GM19193 (cell line): ENCODE measurements around the gene DCUN1D2.

ENCODE experiments used
- POLR2A ChIP-seq: IDR thresholded peaks from 4 replicates; pipeline ENCODE4 v1.6.1; 2011; ENCODE audit not compliant: insufficient read depth, insufficient read length; ENCODE audit errors: extremely low read depth

The DCUN1D2 gene

DNA sequence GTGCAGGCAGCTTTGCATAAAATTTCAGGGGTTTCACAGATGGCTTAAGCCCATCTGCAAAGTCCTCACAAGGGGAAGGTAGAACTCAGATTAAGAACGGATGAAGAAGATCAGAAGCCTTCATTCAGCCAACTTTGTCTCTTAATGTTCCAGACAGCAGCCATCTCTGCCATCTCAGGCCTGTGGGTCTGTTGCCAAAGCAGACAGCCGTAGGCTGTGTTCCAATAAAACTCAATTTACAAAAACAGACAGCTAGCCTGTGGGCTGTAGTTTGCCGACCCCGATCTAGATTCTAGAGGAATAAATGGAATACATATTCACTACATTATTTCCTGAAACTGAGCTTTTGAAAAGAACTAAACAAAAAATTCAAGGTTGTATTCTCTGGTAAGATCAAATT, 3.8 kb downstream of the DCUN1D2 start:
- no peak for TF ChIP-seq POLR2A

GRCh38 chr13:113485545-113485944, 5.0 kb downstream of the DCUN1D2 start:
- TF ChIP-seq POLR2A: no peak

DNA sequence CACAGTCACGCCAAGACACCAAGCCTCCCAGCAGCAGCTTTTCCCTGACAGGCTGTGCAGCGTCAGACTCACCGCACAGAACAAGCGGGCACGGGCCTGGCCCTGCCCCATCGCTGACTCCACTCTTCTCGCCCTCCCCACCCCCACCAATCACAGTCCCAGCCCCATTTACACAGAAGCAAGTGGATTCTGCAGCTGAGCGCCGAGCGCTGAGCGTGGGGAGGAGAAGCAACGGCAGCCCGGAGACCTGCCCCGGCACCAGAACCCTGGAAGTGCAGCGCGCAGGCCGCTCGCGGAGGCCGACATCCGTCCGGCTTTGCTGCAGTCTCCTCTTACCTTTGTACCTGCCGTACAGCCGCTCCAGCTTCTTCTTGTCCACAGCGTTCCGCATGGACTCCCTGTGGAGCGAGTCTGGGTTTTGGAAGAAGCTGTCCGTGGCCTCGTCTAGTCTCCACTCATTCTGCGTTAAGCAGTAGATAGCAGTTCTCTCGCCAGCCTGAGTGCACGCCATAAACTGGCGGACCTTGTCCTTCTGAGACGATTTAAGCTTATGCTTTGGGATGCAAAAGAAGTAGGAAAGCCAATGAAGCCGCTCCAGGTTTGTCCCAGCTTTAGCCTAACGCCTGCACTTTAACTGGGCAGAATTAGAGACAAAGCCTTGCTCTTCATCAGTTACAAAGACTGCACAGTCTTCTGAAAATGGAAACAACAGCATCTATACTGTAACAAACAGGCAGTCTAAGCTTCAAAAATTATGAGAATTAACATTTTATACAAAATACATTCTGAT, 6.8 kb downstream of the DCUN1D2 start:
- no peak for TF ChIP-seq POLR2A

DNA sequence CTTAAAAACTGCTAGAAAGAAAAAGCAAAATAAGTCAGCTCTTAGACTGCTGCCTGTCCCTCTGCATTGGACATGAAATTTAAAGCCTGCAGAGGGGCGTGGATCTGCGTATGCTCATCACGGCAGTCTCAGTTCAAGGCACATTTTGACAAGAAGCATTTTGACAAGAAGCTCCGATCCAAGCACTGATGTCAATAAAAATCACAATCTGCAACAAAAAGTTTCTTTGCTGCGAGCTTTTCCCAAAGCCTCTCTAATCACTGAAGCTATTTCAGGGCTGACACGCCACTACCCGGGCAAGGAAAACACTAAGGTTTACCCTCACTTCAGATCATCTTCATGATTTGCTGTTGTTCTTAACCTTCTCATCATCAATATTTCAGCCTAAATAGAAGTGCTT, 7.4 kb downstream of the DCUN1D2 start:
- no peak for TF ChIP-seq POLR2A

DNA sequence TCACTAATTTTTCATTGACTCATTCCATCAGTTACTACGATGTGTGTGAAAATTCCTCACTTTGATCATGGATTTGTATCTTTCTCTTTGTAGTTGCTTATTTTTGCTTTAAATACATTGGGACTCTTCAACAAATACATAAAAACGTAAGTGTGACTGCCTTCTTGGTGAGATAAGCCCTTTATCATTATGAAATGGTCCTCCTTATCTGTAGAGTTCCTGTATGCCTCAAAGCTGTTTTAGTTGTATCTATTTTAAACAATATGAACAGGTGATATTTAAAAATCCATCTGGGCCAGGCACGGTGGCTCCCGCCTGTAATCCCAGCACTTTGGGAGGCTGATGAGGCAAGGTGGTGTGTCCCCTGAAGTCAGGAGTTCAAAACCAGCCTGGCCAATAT, 11.3 kb downstream of the DCUN1D2 start:
- TF ChIP-seq POLR2A: no peak

- no peak for TF ChIP-seq POLR2A
Measured at GRCh38 chr13:113477724-113478123, 12.8 kb downstream of the DCUN1D2 start.

- no peak for TF ChIP-seq POLR2A
Measured at GRCh38 chr13:113476811-113477210, 13.7 kb downstream of the DCUN1D2 start.

- no peak for TF ChIP-seq POLR2A
Measured at GRCh38 chr13:113475911-113476310, 14.6 kb downstream of the DCUN1D2 start.

DNA sequence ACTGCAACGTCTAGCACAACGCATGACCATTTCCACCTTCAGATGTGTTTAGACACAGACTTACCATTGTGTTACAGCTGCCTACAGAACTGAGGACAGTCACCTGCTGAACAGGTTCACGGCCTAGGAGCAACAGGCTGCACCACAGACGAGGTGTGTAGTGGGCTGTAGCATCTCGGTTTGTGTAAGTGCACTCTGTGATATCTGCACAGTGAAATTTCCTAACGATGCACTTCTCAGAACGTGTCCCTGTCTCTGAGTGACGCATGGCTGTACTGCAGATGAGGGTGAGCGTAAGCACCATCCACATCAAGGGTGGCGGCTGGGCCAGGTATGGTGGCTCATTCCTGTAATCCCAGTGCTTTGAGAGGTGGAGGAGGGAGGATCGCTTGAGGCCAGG, 15.2 kb downstream of the DCUN1D2 start:
- no peak for TF ChIP-seq POLR2A

- TF ChIP-seq POLR2A: no peak
Measured at GRCh38 chr13:113474179-113474578, 16.3 kb downstream of the DCUN1D2 start.

DNA sequence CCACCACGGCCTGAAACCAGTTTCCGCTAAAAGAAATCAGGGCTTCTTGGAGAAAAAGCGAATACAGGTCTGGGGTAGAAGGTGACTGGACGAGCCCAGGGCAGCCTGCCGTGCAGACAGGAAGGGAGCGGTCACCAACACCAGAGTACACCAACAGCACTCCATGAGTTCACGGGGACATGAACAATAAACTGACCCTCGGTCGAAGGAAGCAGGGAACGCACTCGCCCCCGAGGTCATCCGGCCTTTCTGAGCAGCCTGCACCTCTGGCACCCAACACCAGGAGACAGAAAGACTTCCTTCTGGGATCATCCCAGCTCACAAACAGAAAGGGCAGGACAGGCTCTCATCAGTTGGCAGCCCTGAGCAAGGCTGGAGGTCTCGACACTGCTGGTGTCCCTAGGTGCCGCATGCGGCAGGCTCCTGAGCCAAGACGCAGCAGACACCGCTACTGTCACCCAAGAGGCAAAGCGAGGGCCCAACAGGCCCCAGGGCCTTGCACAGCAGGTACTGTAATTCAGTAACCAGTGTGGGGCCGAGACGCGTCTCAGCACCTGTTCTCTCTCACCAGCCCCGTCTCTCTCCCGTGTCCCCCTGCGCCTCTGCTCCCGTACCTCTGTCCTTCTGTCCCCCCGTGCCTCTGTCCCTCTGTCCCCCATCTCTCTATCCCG, 18.0 kb downstream of the DCUN1D2 start:
- no peak for TF ChIP-seq POLR2A

DNA sequence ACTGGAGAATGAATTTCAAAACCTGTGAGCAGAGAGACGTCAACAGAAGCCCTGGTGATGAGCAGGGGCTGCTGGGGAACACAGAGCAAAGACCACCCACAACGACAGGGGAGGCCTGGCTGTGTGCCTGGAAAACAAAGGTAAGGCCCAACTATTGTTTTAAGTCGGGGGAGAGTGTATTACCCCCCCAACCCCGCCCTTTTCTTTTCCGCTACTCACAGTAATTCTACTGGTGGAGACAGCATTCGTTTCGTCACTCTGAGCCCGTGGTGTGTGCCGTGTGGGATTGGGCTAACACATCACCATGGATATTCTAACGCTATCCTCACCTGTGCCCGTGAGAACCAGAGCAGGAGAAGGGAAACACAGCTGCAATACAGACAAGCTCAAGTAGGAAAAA, 18.7 kb downstream of the DCUN1D2 start:
- TF ChIP-seq POLR2A: no peak

GRCh38 chr13:113470073-113470472, 20.4 kb downstream of the DCUN1D2 start:
- no peak for TF ChIP-seq POLR2A

DNA sequence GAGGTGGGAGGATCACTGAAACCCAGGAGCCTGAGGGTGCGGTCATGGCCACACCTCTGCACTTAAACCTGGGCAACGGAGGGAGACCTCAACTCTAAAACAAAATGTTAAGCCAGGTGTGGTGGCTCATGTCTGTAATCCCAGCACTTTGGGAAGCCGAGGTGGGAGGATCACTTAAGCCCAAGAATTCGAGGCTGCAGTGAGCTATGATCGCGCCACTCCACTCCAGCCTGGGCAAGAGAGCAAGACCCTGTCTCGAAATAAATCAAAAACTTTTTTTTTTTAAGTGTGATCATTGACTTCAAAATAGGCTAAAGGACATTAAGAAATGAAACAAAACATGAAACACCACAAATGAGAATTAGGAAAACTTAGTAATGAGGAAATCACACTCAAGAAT, 20.9 kb downstream of the DCUN1D2 start:
- no peak for TF ChIP-seq POLR2A

- no peak for TF ChIP-seq POLR2A
Measured at GRCh38 chr13:113468472-113469201, 21.9 kb downstream of the DCUN1D2 start.

DNA sequence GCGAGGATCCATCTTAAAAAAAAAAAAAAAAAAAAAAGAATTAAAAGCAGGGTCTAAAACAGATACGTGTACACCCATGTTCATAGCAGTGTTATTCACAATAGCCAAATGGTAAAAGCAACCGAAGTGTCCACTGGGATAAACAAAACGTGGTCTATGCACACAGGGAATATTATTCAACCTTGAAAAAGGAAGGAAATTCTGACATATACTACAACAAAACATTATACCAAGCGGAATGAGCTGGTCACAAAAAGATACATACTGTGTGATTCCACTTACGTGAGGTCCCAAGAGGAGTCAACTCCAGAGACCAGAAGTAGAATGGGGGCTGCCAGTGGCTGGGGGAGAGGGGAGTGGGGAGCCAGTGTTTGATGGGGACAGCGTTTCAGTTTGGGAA, 22.5 kb downstream of the DCUN1D2 start:
- no peak for TF ChIP-seq POLR2A
